Measurements from ENCODE around the gene RHBDD1. TPM values are rescaled to one million over a fixed set of nuclear protein-coding genes. Genes with fewer than 3 reads are reported as not detected.

RHBDD1 gene
- total RNA-seq, 4 donors from 2014 or later: 12.1 to 21.6 (median 19.3) TPM

- ATAC-seq (ENCODE audit: low FRiP score) (no peak), DNase-seq (ENCODE audit: low spot score) (no peak)
- TF ChIP-seq CTCF (IDR thresholded peaks at IDR 0.05): no peak
Observed at GRCh38 chr2:227020416-227020815, 184.6 kb downstream of the RHBDD1 start.

- TF ChIP-seq CTCF (IDR thresholded peaks at IDR 0.05): no peak
- no peak for DNase-seq (ENCODE audit: low spot score)
- no peak for ATAC-seq (ENCODE audit: low FRiP score)
Observed at GRCh38 chr2:227022608-227023007, 186.8 kb downstream of the RHBDD1 start.

GRCh38 chr2:227025510-227025909 lies 189.7 kb downstream of the RHBDD1 start:
- no peak for ATAC-seq (ENCODE audit: low FRiP score)
- DNase-seq (ENCODE audit: low spot score): no peak
- no peak for TF ChIP-seq CTCF (IDR thresholded peaks at IDR 0.05)

- ATAC-seq (ENCODE audit: low FRiP score): no peak
- TF ChIP-seq CTCF (IDR thresholded peaks at IDR 0.05): no peak
- no peak for DNase-seq (ENCODE audit: low spot score)
Observed at GRCh38 chr2:227029426-227030105, 193.7 kb downstream of the RHBDD1 start.

GRCh38 chr2:227030789-227031188 lies 194.9 kb downstream of the RHBDD1 start:
- no peak for TF ChIP-seq CTCF (IDR thresholded peaks at IDR 0.05)
- no peak for DNase-seq (ENCODE audit: low spot score)
- ATAC-seq (ENCODE audit: low FRiP score): no peak

GRCh38 chr2:227031379-227031778 lies 195.5 kb downstream of the RHBDD1 start:
- no peak for DNase-seq (ENCODE audit: low spot score)
- no peak for ATAC-seq (ENCODE audit: low FRiP score)
- no peak for TF ChIP-seq CTCF (IDR thresholded peaks at IDR 0.05)

GRCh38 chr2:227033471-227034148 lies 197.8 kb downstream of the RHBDD1 start:
- TF ChIP-seq CTCF (IDR thresholded peaks at IDR 0.05): no peak
- ATAC-seq (ENCODE audit: low FRiP score): peak; percentile 28
- no peak for DNase-seq (ENCODE audit: low spot score)

All from omental fat pad (tissue), 4 donors.